Activated naive CD4-positive, alpha-beta T cell (primary cell): ENCODE measurements around the gene BICD2.

Source experiments
- DNase-seq, 4 experiments: peaks; one replicate each; lab custom pipeline; 2025; lab: John Stamatoyannopoulos, UW

The BICD2 gene

DNA sequence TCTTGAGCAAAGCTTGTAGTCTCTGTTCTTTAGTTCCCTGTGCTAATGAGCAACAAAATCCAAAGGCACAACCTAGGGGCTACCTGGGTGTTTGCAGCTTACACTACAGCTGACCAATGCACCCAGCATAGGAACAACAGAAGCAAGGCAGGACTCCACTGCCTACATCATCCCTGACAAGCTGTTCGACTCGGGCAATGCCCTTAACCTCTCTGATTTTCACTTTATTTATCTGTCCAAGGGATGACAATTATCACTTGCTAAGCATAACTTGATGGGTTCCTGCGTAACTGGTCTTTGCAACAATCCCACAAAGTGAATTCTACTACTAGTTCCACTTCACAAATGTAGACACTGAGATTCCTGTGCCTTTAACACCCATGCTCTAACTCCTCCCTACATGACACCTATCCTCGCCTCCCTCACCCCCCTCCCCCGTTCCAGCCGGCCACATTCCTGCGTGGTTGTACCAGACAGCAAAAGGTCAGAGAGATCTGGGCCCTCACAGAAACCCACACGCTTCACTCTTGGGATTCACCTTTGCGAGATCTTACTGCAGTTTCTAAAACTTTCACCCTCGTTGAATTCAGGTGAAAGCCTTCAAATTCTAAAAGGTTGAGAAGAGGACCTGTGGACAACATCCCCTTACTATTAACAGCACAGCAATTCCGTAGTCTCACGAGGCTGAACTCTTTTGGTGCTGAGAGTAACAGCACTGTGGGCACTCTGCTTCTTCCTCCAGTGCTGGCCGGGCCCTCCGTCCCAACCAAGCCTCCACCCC lies 95.7 kb downstream of the BICD2 start:
- no peak for DNase-seq

DNA sequence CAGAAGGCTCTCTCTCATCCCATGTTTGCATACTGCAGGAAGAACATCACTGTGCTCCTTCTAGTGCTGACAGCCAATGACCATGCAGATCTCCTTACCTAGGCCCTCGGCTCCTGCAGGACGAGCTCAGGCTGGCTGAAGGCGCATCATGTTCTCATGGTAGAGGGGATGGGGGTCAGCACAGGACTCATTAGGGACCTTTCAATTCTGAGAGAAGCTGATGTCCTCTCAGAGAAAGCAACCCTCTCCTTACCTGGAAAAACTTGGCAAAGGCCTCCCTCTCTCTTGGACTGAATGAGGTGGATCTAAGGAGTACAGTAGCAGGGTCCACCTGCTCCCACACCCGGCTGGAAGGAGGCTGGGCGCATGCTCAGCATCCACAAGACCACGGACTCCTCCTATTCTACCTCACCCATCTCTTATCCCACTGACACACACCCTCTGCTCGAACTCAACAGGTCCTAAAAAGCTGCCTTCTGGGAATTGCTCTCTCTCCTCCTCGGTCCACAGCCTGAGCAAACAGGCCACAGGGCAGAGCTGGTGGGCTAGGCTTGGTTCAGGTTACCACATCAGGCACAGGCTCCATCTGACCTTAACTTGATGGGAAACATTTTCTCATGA lies 97.6 kb downstream of the BICD2 start:
- no peak for DNase-seq

GRCh38 chr9:92666236-92666635 lies 98.4 kb downstream of the BICD2 start:
- no peak for DNase-seq

DNA sequence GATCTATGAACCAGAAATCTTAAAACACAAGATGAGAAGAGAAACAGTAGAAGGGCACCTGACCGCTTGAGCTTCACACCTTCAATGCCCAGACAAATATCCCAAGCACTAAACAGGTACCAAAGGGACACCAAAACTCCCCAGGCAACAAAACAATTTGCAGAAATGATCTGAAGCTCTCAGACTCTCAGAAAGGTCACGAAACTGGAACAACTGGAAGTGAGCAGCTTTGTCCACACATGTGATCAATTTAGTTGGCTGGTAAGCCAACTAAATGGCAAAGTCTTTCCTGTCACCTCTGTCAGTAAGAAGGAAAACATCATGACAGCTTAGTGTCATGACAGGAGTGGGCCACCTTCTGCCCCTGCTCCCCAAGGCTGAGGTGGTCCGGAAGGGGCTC lies 98.8 kb downstream of the BICD2 start:
- DNase-seq: no peak

GRCh38 chr9:92664394-92665152 lies 100.1 kb downstream of the BICD2 start:
- DNase-seq: no peak

DNA sequence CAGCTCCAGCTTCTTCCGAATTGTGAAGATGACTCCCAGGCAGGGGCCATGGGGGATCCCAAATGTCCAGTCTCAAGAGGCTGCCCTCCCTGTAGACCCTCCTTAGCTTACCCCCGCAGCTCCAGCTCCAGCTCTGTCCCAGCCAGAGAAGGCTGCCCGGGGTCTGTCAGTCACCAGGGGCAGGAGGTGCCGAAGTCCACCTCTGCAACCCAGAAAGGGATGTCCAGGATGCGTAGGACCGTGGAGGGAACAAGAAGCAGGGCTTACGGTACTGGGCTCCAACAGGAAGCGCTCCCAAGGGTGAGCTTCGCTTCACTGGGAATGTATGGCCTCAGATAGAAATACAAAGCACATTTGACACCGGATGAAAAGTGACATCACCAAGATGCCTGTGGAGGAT lies 100.7 kb downstream of the BICD2 start:
- DNase-seq: no peak

- DNase-seq: no peak
Measured at GRCh38 chr9:92663126-92663525, 101.5 kb downstream of the BICD2 start.

- DNase-seq: no peak
Measured at GRCh38 chr9:92661743-92662142, 102.9 kb downstream of the BICD2 start.
